ENCODE measurements around the gene HSPB3. TPM values are rescaled to one million over a fixed set of nuclear protein-coding genes. Genes with fewer than 3 reads are reported as not detected.

HSPB3 gene
- polyA plus RNA-seq, 1 donor (not counting 4 experiments of a cell fraction or from before 2014, with no cell fraction given), result 1.8 TPM

DNA sequence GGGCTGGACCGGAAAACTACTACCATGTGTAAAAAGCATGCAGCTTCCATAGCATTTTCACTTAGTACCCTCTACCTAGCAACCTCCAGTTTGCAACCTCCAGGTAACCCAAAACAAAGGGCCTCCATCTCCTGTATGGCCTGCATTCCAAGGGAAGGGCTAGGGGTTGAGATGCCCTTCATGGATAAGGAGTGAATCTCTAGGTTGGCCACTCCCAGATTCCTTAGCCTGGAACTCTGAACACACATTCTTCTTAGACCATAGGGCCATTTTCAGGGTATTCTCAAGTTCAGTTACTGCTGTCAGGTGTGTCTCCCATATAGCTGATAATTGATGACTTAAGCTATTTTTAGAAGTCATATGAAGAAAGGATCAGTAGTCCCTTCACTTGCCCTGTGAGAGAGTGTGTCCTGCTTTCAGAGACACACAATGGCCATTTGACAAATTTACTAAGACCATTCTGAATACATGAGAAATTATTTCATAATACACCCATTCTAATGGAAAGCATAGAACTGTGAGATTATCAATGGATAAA, 22.5 kb downstream of the HSPB3 start:
- no peaks in the 10 kb centered on the region for H3K9me1 ChIP-seq (ENCODE audit: control insufficient read depth, extremely low read depth, insufficient read depth, low read length)

GRCh38 chr5:54480296-54480695, 24.8 kb downstream of the HSPB3 start:
- FAIRE-seq (no peak), DNase-seq (ENCODE audit: low read depth, low spot score) (no peak)
- Histone ChIP-seq H3K27me3 (ENCODE audit: control insufficient read depth, extremely low read depth, insufficient read depth, low read length) (no peaks in the 10 kb centered on the region), H3K4me2 (ENCODE audit: control insufficient read depth, extremely low read depth, insufficient read depth, low read depth, low read length) (no peak overlapping the region), H3K9ac (ENCODE audit: control insufficient read depth, extremely low read depth, insufficient read depth, low read length) (no peak overlapping the region), H3K4me1 (ENCODE audit: control insufficient read depth, extremely low read depth, insufficient read depth, low read length) (peaks cover 2% of the 10 kb centered on the region), H3K9me3 (ENCODE audit: control insufficient read depth, low read depth, low read length) (no peaks in the 10 kb centered on the region), H4K20me1 (ENCODE audit: control insufficient read depth, extremely low read depth, insufficient read depth, low read length) (no peaks in the 10 kb centered on the region), H3K79me2 (ENCODE audit: control insufficient read depth, insufficient read depth, low read length) (no peaks in the 10 kb centered on the region), H3K27ac (ENCODE audit: control insufficient read depth, insufficient read depth, low read length) (no peak overlapping the region), H3K4me3 (ENCODE audit: control insufficient read depth in 2 of 3, extremely low read depth in 1 of 3, insufficient read depth in 2 of 3, low read depth in 1 of 3, low read length in 3 of 3) (no peak overlapping the region), H2AFZ (ENCODE audit: control insufficient read depth, low read length) (no peak overlapping the region), H3K36me3 (ENCODE audit: control insufficient read depth in 2 of 2, extremely low read depth in 1 of 2, insufficient read depth in 2 of 2, low read length in 2 of 2) (no peaks in the 10 kb centered on the region), H3K9me1 (ENCODE audit: control insufficient read depth, extremely low read depth, insufficient read depth, low read length) (no peaks in the 10 kb centered on the region)
- dilution Hi-C loops (cut with MboI; ENCODE audit: extremely low pct_ligation_motif_present, low sequenced_read_pairs), result no loop called here
- TF ChIP-seq, protein P1, sequence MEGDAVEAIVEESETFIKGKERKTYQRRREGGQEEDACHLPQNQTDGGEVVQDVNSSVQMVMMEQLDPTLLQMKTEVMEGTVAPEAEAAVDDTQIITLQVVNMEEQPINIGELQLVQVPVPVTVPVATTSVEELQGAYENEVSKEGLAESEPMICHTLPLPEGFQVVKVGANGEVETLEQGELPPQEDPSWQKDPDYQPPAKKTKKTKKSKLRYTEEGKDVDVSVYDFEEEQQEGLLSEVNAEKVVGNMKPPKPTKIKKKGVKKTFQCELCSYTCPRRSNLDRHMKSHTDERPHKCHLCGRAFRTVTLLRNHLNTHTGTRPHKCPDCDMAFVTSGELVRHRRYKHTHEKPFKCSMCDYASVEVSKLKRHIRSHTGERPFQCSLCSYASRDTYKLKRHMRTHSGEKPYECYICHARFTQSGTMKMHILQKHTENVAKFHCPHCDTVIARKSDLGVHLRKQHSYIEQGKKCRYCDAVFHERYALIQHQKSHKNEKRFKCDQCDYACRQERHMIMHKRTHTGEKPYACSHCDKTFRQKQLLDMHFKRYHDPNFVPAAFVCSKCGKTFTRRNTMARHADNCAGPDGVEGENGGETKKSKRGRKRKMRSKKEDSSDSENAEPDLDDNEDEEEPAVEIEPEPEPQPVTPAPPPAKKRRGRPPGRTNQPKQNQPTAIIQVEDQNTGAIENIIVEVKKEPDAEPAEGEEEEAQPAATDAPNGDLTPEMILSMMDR (optimal IDR thresholded peaks at IDR 0.05 in 1 of 3, IDR thresholded peaks at IDR 0.05 in 1 of 3, conservative IDR thresholded peaks at IDR 0.05 in 1 of 3; ENCODE audit: extremely low read depth in 1 of 3, insufficient read depth in 2 of 3, low read length in 3 of 3), result no peak
- TF ChIP-seq EZH2 (IDR thresholded peaks at IDR 0.05; ENCODE audit: low read length), result no peak

More for the DNA sequence above, 22.5 kb downstream of the HSPB3 start:
- FAIRE-seq (no peak), DNase-seq (ENCODE audit: low read depth, low spot score) (no peak)
- no peak overlapping the region for H3K4me3 ChIP-seq (ENCODE audit: control insufficient read depth in 2 of 3, extremely low read depth in 1 of 3, insufficient read depth in 2 of 3, low read depth in 1 of 3, low read length in 3 of 3)
- H3K4me1 ChIP-seq (ENCODE audit: control insufficient read depth, extremely low read depth, insufficient read depth, low read length), result peaks cover 2% of the 10 kb centered on the region
- H2AFZ ChIP-seq (ENCODE audit: control insufficient read depth, low read length), result no peak overlapping the region
- H3K4me2 ChIP-seq (ENCODE audit: control insufficient read depth, extremely low read depth, insufficient read depth, low read depth, low read length), result no peak overlapping the region
- H3K9ac ChIP-seq (ENCODE audit: control insufficient read depth, extremely low read depth, insufficient read depth, low read length), result no peak overlapping the region
- H3K36me3 ChIP-seq (ENCODE audit: control insufficient read depth in 2 of 2, extremely low read depth in 1 of 2, insufficient read depth in 2 of 2, low read length in 2 of 2), result no peaks in the 10 kb centered on the region
- dilution Hi-C loops (cut with MboI; ENCODE audit: extremely low pct_ligation_motif_present, low sequenced_read_pairs), result no loop called here
- H4K20me1 ChIP-seq (ENCODE audit: control insufficient read depth, extremely low read depth, insufficient read depth, low read length), result no peaks in the 10 kb centered on the region
- no peaks in the 10 kb centered on the region for H3K9me3 ChIP-seq (ENCODE audit: control insufficient read depth, low read depth, low read length)
- TF ChIP-seq, protein P1 (optimal IDR thresholded peaks at IDR 0.05 in 1 of 3, IDR thresholded peaks at IDR 0.05 in 1 of 3, conservative IDR thresholded peaks at IDR 0.05 in 1 of 3; ENCODE audit: extremely low read depth in 1 of 3, insufficient read depth in 2 of 3, low read length in 3 of 3), result no peak
- TF ChIP-seq EZH2 (IDR thresholded peaks at IDR 0.05; ENCODE audit: low read length), result no peak
- H3K27ac ChIP-seq (ENCODE audit: control insufficient read depth, insufficient read depth, low read length), result no peak overlapping the region
- no peaks in the 10 kb centered on the region for H3K79me2 ChIP-seq (ENCODE audit: control insufficient read depth, insufficient read depth, low read length)
- no peaks in the 10 kb centered on the region for H3K27me3 ChIP-seq (ENCODE audit: control insufficient read depth, extremely low read depth, insufficient read depth, low read length)

Measured in keratinocyte (primary cell).